NCI-H748 (cell line): ENCODE results near the gene BAG3.
"Not testable (repeated sequence)": the region's sequence is repeated elsewhere in the genome, so short reads cannot be mapped to it uniquely, and the experiment has no call there.

Experiments
- DNase-seq: peaks from one replicate; lab custom pipeline; 2025; ENCODE audit not compliant: unreplicated experiment; lab: John Stamatoyannopoulos, UW

The BAG3 gene

GRCh38 chr10:119650692-119651513, at the start of gene BAG3:
Gene BAG3 (plus strand): TSS chr10:119651380. CDS start chr10:119651676, 296 bp downstream.
- DNase-seq, result peak; percentile 78

GRCh38 chr10:119602241-119603095, 48.7 kb upstream of the BAG3 start:
- peak; percentile 9 for DNase-seq

GRCh38 chr10:119604468-119604867, 46.7 kb upstream of the BAG3 start:
- DNase-seq, result no peak

GRCh38 chr10:119608316-119609155, 42.6 kb upstream of the BAG3 start:
- peak; percentile 32 for DNase-seq

GRCh38 chr10:119609516-119609915, 41.7 kb upstream of the BAG3 start:
- DNase-seq, result no peak

- DNase-seq, result no peak
Measured at GRCh38 chr10:119611433-119611832, 39.7 kb upstream of the BAG3 start.

GRCh38 chr10:119613741-119614140, 37.4 kb upstream of the BAG3 start:
- DNase-seq, result no peak

- DNase-seq, result no peak
Measured at GRCh38 chr10:119614686-119615085, 36.5 kb upstream of the BAG3 start.

GRCh38 chr10:119616882-119617570, 34.2 kb upstream of the BAG3 start:
- no peak for DNase-seq

- no peak for DNase-seq
Measured at GRCh38 chr10:119619215-119619614, 32.0 kb upstream of the BAG3 start.

GRCh38 chr10:119619811-119620210, 31.4 kb upstream of the BAG3 start:
- not testable (repeated sequence) for DNase-seq

GRCh38 chr10:119620241-119621077, 30.7 kb upstream of the BAG3 start:
- DNase-seq, result no peak

- no peak for DNase-seq
Measured at GRCh38 chr10:119621078-119621384, 30.1 kb upstream of the BAG3 start.

GRCh38 chr10:119625570-119626280, 25.5 kb upstream of the BAG3 start:
- no peak for DNase-seq

- DNase-seq, result no peak
Measured at GRCh38 chr10:119630300-119630699, 20.9 kb upstream of the BAG3 start.

GRCh38 chr10:119633538-119634218, 17.5 kb upstream of the BAG3 start:
- no peak for DNase-seq

- no peak for DNase-seq
Measured at GRCh38 chr10:119634219-119634544, 17.0 kb upstream of the BAG3 start.

- DNase-seq, result no peak
Measured at GRCh38 chr10:119637631-119638030, 13.5 kb upstream of the BAG3 start.

- DNase-seq, result no peak
Measured at GRCh38 chr10:119638982-119639381, 12.2 kb upstream of the BAG3 start.
